HUDEP-2 (cell line): ENCODE results near the gene CKB.

Experiments used
- DNase-seq, 76 experiments: peaks; one replicate each; lab custom pipeline; 2025; ENCODE audit not compliant: unreplicated experiment in 76 of 76; lab: John Stamatoyannopoulos, UW

The CKB gene

DNA sequence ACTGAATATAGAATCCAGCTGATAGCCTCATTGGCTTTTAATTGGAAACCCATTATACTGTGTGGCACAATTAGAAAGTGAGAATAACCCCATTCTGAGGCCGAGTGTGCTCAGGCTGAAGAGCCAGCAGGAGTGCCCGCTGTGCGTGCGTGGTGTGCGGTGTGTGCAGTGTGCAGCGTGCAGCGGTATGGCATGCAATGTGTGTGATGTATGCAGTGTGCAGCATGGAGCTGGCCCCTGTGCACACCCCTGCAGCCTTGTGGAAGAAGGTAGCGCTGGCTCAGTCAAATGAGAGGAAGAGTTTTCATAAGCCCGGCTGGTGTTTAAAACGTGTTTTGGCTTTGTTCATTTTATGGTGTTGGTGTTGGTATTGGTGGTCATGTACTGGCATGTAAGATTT lies 22.9 kb downstream of the CKB start:
- no peak for DNase-seq

DNA sequence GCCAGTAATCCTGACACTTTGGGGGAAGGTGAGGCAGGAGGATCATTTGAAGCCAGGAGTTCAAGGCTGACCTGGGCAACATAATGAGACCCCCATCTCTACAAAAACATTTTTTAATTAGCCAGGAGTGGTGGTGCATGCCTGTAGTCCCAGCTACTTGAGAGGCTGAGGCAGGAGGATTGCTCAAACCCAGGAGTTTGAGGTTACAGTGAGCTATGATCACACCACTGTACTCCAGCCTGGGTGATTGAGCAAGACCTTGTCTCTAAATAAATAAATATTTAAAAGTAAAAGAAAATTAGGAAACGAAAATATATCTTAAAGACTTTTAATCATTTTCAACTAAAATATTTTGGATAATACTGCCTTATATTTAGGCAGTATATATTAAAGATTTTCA lies 25.9 kb downstream of the CKB start:
- DNase-seq = no peak

DNA sequence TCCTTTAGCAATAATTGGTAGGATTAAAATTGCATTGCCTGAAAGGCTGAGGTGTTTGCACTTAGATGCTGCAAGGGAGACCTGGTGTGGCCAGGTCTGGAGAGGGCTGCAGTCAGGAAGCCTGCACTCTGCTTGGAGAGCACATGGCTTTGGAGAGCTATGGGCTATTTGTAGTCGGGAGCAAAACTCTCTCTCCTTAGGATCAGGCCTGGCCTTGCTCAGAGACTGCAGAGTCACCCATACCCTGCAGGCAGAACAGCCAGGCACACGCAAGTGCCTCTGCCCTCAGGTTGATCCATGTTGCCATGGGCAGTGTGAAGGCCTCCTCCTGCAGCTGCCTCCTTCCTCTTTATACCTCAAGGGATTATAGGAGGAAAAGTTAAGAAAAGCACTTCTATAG lies 26.8 kb downstream of the CKB start:
- no peak for DNase-seq

DNA sequence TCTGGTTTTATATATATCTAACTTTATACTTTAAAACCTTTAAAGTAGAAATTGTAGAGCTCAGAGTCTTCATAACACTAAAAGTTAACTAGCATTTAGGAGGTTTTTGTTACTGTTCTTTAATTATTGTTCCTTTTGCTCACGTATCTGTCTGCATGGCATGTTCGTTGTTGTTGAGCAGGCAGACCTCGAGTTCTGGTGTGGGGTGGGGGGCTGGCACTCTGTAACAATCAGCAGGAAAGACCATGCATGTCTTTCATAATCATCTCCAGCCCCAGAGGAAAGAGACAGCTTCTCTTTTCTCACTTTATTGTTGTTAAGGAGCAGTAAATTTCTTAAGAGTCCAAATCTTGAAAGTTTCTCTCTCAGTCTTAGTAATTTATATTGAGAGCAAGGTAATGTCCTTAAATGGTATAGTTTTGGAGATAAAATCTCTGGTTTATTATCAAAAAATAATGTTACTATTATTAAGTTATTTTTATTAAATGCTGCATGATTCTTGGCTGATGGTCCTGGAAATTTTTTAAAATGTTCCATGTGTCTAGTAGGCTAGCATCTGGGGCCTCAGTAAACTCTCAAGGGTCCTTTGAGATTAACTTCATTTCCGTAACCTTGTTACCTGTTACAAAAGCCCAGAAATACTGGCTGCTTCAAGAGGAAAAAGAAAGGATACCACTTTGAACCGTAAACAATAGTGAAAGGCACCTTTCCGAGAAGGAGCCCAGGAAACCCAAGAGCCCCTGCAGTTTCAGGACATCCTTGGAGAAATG lies 30.3 kb downstream of the CKB start:
- no peak for DNase-seq

DNA sequence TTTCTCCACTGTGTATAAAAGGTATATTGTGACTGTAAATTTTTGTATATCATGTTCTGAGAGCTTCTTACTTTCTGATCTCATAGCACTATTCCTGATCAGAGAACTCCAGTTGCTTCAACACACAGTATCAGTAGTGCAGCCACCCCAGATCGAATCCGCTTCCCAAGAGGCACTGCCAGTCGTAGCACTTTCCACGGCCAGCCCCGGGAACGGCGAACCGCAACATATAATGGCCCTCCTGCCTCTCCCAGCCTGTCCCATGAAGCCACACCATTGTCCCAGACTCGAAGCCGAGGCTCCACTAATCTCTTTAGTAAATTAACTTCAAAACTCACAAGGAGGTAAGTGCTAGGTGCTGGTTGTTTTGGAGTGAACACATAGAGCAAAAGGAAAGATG lies 30.9 kb downstream of the CKB start:
- DNase-seq = no peak

DNA sequence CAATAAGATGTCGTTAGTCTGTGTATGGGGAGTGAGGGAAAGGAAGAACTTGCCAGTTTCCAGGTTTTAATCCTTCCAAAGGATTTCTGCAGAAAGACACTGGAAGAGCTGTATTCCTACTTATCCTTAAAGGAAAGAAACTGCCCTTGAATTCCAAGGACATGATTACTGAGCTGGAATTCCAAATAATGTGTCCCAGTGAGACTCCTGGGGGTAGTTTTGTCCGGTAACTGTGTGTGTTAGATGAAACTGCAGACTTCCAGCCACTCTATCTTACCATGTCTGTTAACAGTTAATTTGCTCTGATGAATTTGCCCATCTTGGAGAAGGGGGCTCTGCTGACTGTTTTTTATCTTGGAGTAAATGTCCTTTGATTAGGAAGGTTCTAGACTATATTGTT lies 33.0 kb downstream of the CKB start:
- no peak for DNase-seq

DNA sequence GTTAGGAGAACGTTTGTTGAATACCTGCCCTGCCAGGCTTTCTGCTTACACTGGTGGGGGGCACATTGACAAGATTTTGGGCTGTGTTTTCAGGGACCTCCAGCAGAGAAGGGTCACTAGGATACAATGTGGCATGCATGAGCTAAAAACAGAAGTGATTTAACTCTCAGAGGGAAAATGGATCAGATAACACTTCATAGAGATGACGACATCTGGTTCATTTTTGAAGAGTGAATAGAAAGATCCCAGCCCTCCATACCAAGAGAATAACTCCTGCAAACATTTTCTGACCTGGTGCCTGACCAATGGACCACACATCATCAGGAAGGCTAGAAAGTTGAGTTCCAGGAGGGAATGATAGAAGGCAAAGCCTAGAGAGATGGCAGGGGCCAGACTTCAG lies 33.7 kb downstream of the CKB start:
- no peak for DNase-seq

DNA sequence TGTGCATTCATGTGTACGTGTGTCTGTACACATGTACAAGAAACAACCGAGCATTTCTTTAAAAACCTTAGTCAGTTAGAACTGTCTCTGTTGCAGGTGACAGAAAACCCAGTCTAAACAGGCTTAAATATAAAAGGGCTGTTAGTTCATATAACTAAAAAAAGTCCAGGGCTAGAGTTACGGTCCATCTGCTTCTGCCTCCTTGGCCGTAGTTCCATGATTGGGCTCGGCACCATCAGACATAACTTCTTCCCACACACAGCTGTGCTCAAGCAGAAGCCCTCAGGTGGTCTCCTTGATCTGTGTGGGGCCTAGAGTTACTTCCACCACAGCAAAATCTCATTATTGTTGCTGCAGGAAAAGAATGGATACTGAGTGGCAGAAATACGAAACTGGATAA lies 34.6 kb downstream of the CKB start:
- no peak for DNase-seq

DNA sequence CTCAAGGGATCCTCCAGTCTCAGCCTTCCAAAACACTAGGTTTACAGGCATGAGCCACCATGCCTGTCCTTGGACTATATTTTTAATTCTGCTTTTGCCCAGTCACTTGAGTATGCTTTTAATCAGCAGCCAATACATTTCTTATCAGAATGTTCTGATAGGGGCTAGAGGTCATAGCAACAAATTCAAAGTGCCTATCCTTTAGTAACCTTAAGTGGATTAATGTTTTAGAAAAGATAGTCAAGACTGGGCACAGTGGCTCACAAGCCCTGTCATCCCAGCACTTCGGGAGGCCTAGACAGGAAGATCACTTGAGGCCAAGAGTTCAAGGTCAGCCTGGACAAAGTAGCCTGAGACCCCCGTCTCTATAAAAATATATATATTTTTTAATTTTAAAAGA lies 37.1 kb downstream of the CKB start:
- peak in 2 of 76 experiments; percentile 4 to 11 for DNase-seq

DNA sequence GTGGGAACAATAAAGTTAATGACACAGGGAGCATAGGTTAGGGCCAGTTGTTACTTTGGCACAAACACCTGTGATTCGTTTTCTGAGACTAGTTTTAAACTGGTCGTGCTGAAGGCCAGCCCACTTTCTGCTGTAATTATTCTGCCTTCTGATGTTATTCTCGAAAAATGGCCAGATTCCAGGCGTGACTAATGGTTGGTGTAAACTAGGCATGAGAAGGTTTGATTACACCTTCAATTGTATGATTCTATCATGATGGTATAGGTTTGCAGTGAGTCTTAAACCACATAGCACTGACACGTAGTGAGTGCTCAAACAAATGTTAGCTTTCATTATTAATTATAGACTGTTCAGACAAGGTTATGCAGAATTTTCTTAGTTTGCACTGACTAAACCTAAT lies 39.0 kb downstream of the CKB start:
- DNase-seq = no peak

DNA sequence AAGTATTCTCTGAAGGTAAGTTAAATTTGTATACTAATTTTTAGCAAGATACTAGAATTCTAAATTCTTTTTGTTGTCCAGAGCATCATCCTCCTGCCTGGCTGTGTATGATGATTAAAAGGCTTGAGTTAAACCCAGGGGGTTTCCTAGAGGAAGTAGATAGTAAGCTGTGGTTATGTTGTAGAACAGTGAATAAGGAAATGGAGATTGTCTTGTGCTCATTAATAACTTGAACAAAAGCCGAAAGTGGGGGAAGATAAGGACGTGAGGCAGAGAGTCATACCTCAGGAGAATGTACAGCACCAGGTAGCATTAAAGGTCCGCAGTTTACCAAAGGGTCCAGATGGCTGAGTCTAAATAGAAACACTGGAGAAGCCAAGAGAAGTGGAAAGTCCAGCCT lies 42.0 kb downstream of the CKB start:
- DNase-seq = no peak

DNA sequence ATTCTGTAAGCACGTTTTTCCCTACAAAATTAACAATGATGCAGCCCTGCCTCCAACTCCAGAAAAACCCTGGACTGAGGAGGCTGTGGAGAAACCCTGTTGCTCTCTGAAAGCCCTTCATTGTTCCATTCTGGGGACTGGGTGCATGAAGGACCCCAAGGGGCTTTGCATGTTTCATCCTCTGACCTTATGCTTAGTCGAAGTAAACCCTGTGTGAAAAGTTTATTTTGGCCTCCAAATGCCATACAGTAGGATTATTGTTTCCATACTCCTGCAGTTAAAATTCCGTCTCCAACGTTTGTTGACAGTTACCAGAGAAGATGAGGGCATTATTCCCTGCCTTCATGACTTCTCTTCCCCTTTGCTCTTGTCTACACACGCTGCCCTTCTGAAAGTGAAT lies 46.0 kb downstream of the CKB start:
- DNase-seq = no peak

DNA sequence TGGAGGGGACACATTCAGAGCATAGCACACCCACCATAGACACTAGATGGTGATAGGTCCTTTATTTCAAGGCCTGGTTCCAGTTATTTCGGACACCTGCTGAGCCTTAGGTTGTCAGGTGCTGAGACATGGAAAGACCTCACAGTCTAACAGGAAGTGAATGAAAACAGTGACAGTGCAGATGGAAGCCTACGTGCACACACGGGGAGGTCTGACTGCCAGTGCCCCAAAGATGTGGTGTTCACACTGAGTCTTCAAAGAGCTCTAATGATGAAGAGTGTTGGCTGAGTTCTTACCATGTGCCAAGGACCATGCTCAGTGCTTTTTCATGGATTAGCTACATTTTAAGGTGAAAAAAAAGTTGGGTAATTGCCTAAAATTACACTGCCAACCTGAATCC lies 46.6 kb downstream of the CKB start:
- DNase-seq = no peak

DNA sequence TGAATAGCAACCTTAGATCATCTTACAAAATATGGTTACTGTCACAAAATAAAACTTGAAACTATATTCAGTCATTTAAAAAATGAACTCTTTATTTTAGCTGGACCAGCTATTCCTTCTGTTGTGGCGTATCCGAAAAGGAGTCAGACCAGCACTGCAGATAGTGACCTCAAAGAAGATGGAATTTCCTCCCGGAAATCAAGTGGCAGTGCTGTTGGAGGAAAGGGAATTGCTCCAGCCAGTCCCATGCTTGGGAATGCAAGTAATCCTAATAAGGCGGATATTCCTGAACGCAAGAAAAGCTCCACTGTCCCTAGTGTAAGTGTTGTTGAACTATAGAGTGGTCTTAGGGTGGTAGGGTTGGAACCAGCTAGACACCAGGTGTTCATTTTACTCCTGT lies 47.7 kb downstream of the CKB start:
- no peak for DNase-seq

DNA sequence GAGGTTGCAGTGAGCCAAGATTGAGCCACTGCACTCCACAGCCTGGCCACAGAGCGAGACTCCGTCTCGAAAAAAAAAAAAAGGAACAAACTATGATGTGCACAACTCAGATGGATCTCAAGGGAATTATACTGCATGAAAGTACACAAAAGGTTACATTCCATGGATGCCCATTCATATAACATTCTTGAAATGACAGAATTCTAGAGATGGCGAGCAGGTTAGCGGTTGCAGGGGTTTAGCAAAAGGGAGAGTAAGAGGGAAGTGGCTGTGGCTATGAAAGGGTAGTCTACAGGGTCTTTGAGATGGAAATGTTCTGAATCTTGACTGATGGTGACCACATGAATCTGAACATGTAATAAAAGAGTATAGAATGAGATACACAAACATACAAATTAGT lies 49.7 kb downstream of the CKB start:
- no peak for DNase-seq
